Measurements from ENCODE around the gene RBM17. TPM values are rescaled to one million over a fixed set of nuclear protein-coding genes. Genes with fewer than 3 reads are reported as not detected.

The RBM17 gene
- total RNA-seq, 2 donors from 2014 or later, result 40.5 to 59.2 TPM

DNA sequence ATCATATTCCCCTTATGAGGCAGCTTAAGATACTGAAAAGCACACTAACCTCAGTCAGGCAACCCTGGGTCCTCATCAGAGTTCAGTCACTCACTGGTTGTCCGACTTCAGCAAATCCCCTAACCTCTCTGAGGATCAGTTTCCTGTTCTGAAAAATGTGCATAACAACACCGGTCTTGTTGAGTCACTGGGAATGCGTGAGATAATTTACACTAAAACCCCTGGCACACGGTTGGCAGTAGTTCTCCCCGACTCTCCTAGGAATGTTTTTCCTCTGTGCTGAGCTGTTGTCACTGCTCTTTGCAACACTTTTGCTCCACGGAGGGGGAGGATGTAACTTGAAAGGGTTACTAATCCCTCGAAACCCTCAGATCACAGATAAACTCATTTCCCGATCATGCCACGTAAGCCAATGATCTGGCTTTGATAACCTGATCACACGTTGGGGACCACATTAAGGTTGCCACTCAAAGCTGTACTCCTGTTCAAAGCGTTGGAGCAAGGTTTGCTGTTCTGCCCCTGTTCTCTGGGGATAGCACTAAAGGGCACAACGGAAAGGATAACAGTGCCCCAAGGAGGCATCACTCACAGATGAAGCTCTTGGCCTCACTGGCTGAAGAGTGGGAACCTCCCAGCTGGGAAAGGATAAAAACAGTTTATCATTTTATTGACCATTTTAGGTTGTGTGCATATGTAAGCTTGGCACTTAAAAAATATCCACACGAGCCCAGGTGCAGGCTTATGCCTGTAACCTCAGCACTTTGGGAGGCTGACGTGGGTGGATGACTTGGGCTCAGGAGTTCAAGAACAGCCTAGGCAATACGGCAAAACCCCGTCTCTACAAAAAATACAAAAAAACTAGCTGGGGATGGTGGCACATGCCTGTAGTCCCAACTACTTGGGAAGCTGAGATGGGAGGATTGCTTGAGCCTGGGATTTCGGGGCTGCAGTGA, 5.0 kb upstream of the RBM17 start:
- intact Hi-C loops (cut with DNase I), result loop anchor here (10.0 kb wide), 1 partner anchor 69 kb away; no protein-coding TSS in a partner anchor

DNA sequence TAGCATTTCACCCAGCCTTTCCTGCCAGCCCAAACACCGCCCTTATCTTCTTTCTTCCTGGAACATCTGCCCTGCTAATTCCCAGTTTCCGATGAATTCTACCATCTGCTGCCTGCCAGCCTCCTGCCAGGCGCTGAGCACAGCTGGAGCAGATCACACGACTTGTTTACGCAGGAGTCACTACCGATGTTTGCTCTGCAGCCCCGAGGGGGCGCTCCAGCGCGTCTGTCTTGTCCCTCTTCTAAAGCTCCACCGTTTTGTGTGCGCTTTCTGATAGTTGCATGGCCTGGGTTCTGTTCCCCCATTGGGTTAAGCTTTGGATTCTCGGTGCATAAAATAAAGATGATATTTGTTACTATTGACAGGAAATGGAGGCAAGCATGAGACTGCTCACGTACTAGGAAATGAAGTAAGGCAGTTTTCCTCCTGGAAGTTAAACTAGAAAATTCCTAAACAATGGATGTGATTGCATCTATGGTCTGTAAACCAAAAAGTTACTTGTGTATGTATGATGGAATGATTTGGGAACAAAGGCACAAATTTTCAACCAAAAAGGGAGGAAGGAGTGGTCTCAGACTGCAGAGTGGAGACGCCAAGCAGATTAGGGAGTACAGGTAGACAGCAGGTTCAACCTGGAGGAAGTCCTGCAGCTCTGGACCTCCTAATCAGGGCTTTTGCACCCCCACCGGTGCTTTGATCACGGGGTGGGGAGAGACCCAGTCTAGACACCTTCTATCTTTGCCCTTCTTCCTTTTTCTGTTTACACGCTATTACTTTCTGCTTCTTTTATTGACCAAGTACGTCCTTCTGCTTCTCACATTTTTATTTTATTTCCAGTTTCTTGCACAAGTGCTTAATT, 2.2 kb upstream of the RBM17 start:
- peak; percentile 66 for DNase-seq (ENCODE audit: low spot score)
- intact Hi-C loops (cut with DNase I), result loop anchor here (5.0 to 10.0 kb wide), 3 partner anchors 72 to 316 kb away; no protein-coding TSS in a partner anchor
- Histone ChIP-seq H3K4me1 (replicated peaks) (peaks cover 7% of the 10 kb centered on the region), H3K27me3 (replicated peaks; ENCODE audit: insufficient read depth) (no peaks in the 10 kb centered on the region), H3K9me3 (no peaks in the 10 kb centered on the region), H3K36me3 (no peaks in the 10 kb centered on the region), H3K27ac (peak overlapping the region in 1 of 2 donors; percentile 17), H3K4me3 (no peak overlapping the region)
- 23% methylated on average over 19 of the region's 19 CpGs for WGBS
- TF ChIP-seq POLR2A (IDR thresholded peaks at IDR 0.05) (no peak), POLR2AphosphoS5 (IDR thresholded peaks at IDR 0.05) (peak; percentile 66)
- TF ChIP-seq, protein P1, sequence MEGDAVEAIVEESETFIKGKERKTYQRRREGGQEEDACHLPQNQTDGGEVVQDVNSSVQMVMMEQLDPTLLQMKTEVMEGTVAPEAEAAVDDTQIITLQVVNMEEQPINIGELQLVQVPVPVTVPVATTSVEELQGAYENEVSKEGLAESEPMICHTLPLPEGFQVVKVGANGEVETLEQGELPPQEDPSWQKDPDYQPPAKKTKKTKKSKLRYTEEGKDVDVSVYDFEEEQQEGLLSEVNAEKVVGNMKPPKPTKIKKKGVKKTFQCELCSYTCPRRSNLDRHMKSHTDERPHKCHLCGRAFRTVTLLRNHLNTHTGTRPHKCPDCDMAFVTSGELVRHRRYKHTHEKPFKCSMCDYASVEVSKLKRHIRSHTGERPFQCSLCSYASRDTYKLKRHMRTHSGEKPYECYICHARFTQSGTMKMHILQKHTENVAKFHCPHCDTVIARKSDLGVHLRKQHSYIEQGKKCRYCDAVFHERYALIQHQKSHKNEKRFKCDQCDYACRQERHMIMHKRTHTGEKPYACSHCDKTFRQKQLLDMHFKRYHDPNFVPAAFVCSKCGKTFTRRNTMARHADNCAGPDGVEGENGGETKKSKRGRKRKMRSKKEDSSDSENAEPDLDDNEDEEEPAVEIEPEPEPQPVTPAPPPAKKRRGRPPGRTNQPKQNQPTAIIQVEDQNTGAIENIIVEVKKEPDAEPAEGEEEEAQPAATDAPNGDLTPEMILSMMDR (IDR thresholded peaks at IDR 0.05), result peak; percentile 39 to 68 (median 64)

More for the DNA sequence above, 5.0 kb upstream of the RBM17 start:
- no peak overlapping the region for H3K27ac ChIP-seq
- TF ChIP-seq POLR2A (IDR thresholded peaks at IDR 0.05) (no peak), POLR2AphosphoS5 (IDR thresholded peaks at IDR 0.05) (no peak)
- TF ChIP-seq, protein P1 (IDR thresholded peaks at IDR 0.05), result no peak
- WGBS, result 47% methylated on average over 17 of the region's 17 CpGs
- no peak for DNase-seq (ENCODE audit: low spot score)
- H3K36me3 ChIP-seq, result no peaks in the 10 kb centered on the region
- no peak overlapping the region for H3K4me3 ChIP-seq
- H3K27me3 ChIP-seq (replicated peaks; ENCODE audit: insufficient read depth), result no peaks in the 10 kb centered on the region
- no peaks in the 10 kb centered on the region for H3K9me3 ChIP-seq
- no peaks in the 10 kb centered on the region for H3K4me1 ChIP-seq (replicated peaks)

DNA sequence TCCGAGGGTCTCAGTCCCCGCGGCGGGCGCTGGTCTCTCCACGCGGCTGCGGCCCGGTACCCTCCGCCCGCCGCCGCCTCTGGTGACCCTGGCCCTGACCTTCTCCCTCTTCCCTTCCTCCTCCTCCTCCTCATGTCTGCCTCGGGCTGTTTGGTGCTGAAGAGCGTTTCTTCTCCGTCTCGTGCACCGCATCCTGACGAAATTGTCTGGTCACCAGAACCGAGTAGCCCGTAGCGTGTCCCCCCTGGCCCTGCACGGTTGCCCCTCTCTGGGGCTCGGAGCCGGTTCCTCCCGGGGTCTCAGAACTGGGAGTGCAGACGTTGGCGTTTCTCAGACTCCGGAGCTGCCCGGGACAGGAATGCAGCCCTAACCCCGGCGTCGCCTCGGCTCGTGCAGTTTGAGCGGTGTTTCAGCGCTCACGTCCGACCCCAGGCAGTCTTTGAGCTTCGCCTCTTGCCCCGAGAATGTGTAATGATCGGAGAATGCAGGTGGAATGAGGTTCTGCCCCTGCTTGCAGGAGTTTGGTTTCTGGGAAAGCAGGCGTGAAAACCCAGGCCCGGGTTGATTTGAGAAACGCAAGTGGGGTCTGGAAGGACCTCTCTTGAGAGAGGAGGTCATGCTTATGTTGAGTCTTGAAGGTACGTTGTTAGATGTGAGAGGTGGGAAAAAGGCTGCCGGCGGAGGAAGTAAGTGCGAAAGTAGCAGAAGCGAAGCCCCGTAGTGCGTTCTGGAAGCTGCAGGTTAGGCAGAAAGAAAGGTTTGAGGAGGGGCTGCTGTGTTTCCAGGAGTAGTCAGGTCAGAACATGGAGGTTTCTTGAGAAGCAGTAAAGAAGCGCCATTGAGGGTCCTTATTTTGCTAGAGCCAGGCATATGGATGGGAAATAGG, 743 bp downstream of the RBM17 start:
- Histone ChIP-seq H3K9me3 (no peaks in the 10 kb centered on the region), H3K27ac (peak overlapping the region; percentile 52 to 80), H3K4me1 (replicated peaks) (peaks cover 7% of the 10 kb centered on the region), H3K36me3 (no peaks in the 10 kb centered on the region), H3K27me3 (replicated peaks; ENCODE audit: insufficient read depth) (no peaks in the 10 kb centered on the region), H3K4me3 (peak overlapping the region; percentile 86 to 97)
- intact Hi-C loops (cut with DNase I), result loop anchor here (5.0 to 10.0 kb wide), 3 partner anchors 75 to 313 kb away; no protein-coding TSS in a partner anchor
- WGBS, result under 1% methylated on average over 53 of the region's 53 CpGs
- TF ChIP-seq POLR2A (IDR thresholded peaks at IDR 0.05), result no peak
- TF ChIP-seq, protein P1 (IDR thresholded peaks at IDR 0.05), result no peak
- DNase-seq (ENCODE audit: low spot score), result no peak

DNA sequence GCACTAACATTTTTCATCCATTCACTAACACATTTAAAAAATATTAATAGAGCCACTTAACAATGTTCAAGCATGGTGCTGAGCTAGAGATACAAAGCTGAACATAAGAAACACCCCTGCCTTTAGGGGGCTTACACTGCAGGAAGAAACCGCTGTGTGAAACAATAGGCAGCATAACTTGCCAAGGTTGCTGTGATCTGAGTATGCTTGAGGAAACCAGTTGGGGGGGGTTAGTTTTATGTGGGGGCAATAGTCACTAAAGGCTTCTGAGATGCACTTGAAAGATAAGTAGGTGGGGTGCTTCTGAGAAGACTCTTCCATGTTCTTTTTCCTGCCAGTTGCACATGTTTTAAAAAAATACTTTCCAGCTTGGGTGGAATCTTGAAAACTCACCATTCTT, 2.8 kb downstream of the RBM17 start:
- H3K36me3 ChIP-seq, result no peaks in the 10 kb centered on the region
- 35% methylated on average over 1 of the region's 1 CpG for WGBS
- TF ChIP-seq, protein P1 (IDR thresholded peaks at IDR 0.05), result no peak
- TF ChIP-seq POLR2A (IDR thresholded peaks at IDR 0.05) (no peak), POLR2AphosphoS5 (IDR thresholded peaks at IDR 0.05) (no peak)
- no peaks in the 10 kb centered on the region for H3K27me3 ChIP-seq (replicated peaks; ENCODE audit: insufficient read depth)
- peaks cover 7% of the 10 kb centered on the region for H3K4me1 ChIP-seq (replicated peaks)
- intact Hi-C loops (cut with DNase I), result no loop called here
- H3K4me3 ChIP-seq, result no peak overlapping the region
- DNase-seq (ENCODE audit: low spot score), result no peak
- H3K27ac ChIP-seq, result no peak overlapping the region
- no peaks in the 10 kb centered on the region for H3K9me3 ChIP-seq
